Nasal cavity respiratory epithelium epithelial cell of viscerocranial mucosa (primary cell): ENCODE results near the gene NBPF11. TPM values are rescaled to one million over a fixed set of nuclear protein-coding genes. Genes with fewer than 3 reads are reported as not detected.

Experiments used
- total RNA-seq: library from RNA; depleted of rRNA; stranded (reverse); fragments of >200 nt; gene quantifications from 2 replicates; pipeline ENCODE4 v1.2.3, GENCODE V29; 2014

Gene NBPF11
- total RNA-seq: 7.2 and 11.1 TPM in 2 replicates

DNA sequence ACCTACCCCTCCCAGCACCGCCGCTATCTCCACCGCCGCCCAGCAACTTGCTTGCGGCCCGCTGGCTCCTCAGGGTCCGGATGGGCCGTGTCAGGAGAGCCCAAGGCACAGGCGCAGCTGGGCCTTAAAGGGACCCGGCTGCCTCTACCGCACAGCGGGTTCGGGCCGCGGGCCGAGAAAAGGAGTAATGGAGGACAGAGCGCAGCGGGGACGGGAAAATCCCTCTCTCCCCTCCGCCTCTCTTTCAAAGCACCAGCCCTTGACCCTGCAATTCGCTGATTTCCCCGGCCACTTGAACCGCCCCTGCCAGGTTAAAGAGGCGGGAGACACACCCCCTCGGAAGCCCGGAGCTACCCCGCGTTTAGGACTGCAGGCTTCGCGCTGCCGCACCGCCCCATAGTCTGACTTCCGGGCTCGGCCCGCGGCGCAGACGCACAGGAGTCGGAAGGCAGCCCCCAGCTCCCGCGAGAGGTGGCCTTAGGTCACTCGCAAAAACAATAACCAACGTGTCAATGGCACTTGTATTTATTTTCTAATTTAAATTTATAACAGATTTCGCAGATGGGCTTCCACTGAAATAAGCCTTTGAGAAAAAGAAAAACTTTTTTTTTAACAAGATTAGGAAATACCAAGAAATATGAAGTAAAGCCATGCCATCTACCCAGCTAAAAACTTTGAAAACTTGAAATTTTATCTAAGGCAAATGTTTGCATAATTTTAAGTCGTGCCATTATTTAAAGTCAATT is at the start of gene NBPF11:
Gene NBPF11, minus strand, starts transcription at position 371 of the 746 bp plus-strand sequence. CDS start 25,278 bp downstream, outside the sequence.

Other genes starting within 250 kb of the NBPF11 start
- gene GJA8, start 249.5 kb downstream of the NBPF11 start, total RNA-seq: not detected in 2 replicates
- gene GPR89B, start 223.9 kb downstream of the NBPF11 start, total RNA-seq: 17.5 and 46.5 TPM in 2 replicates